HCT116 (cell line): ENCODE results near the gene TET3. TPM values are rescaled to one million over a fixed set of nuclear protein-coding genes. Genes with fewer than 3 reads are reported as not detected.
A peak's percentile ranks its signal among the peaks of the same experiment; 100 is the strongest.

ENCODE experiments used
- ATAC-seq: fragments of 200-7000 bp; cut with Tn5 transposase; 2 replicates; pipeline ENCODE4 v1.9.1; 2020; ENCODE audit warnings: mild to moderate bottlenecking, moderate library complexity
- BruUV-seq: library from RNA; stranded (reverse); fragments of 400-500 nt; replicated peaks from 2 replicates; lab custom pipeline; 2021; lab: Mats Ljungman, UMichigan
- CTCF ChIA-PET: fragments of 300-600 bp; sonication (Branson Sonifier 250); formaldehyde crosslinking; loops from one replicate; lab custom pipeline; 2021; ENCODE audit warnings: antibody characterized with exemption; lab: Charles Lee
- POLR2A ChIA-PET: fragments of 300-600, 350-600 bp; sonication (Branson Sonifier 250); formaldehyde crosslinking; loops from one replicate; lab custom pipeline; 2021; ENCODE audit warnings: antibody characterized with exemption; lab: Charles Lee
- RAD21 ChIA-PET, 2 experiments: fragments of 300-600 bp; sonication (Branson Sonifier 250); formaldehyde crosslinking; loops; one replicate each; lab custom pipeline; 2023; ENCODE audit warnings: low total read pairs in 2 of 2; ENCODE audit not compliant: uncharacterized antibody in 2 of 2, unreplicated experiment in 2 of 2, low non-redundant PET in 1 of 2; lab: Charles Lee
- DNase-seq: peaks from one replicate; pipeline ENCODE4 v3.0.0-alpha.2; 2010; ENCODE audit warnings: low read depth, low spot score
- H2AFZ ChIP-seq: fragments of 200-600 bp; shearing (Covaris generic), sonication (generic); 2 replicates; pipeline ENCODE4 v1.6.1; 2017; ENCODE audit warnings: low read depth, mixed run types, mixed read lengths, antibody characterized with exemption, low read length; ENCODE audit not compliant: poor library complexity, severe bottlenecking
- H3K27ac ChIP-seq: 2 replicates; pipeline ENCODE4 v1.5.1; 2012; ENCODE audit warnings: low read depth, low read length
- H3K27me3 ChIP-seq: fragments of 200-600 bp; sonication (generic); 2 replicates; pipeline ENCODE4 v1.6.1; 2016; ENCODE audit warnings: mixed run types, low read length, mixed read lengths; ENCODE audit not compliant: insufficient read depth
- H3K36me3 ChIP-seq, 2 experiments: fragments of 200-500 bp in 1 of 2; fragments of 200-600 bp in 1 of 2; sonication (Bioruptor generic) in 1 of 2; sonication (generic) in 1 of 2; 2 replicates each; pipeline versions ENCODE4 v1.5.1 to v1.6.1; 2014 to 2016; ENCODE audit warnings: low read length in 2 of 2, inconsistent platforms in 1 of 2, mixed read lengths in 1 of 2, mixed run types in 1 of 2; ENCODE audit not compliant: insufficient read depth in 2 of 2, control insufficient read depth in 1 of 2
- H3K4me1 ChIP-seq, 2 experiments: fragments of 200-600 bp in 1 of 2; sonication (generic) in 1 of 2; 2 replicates each; pipeline versions ENCODE4 v1.5.1 to v1.6.1; 2012 to 2017; ENCODE audit warnings: low read length in 2 of 2, inconsistent platforms in 1 of 2, mild to moderate bottlenecking in 1 of 2, mixed read lengths in 1 of 2, mixed run types in 1 of 2, moderate library complexity in 1 of 2; ENCODE audit not compliant: insufficient read depth in 2 of 2, control insufficient read depth in 1 of 2
- H3K4me2 ChIP-seq: fragments of 200-600 bp; sonication (generic); 2 replicates; pipeline ENCODE4 v1.6.1; 2017; ENCODE audit warnings: mixed run types, low read length, mixed read lengths
- H3K4me3 ChIP-seq, 2 experiments: fragments of 200-600 bp in 1 of 2; sonication (generic) in 1 of 2; replicated peaks in 1 of 2; 2 replicates each; pipeline ENCODE4 v1.5.1; 2011 to 2016; ENCODE audit warnings: low read length in 2 of 2, control low read depth in 1 of 2, low read depth in 1 of 2, mild to moderate bottlenecking in 1 of 2, mixed read lengths in 1 of 2, mixed run types in 1 of 2
- H3K79me2 ChIP-seq: fragments of 200-600 bp; sonication (generic); 2 replicates; pipeline ENCODE4 v1.6.1; 2017; ENCODE audit warnings: mild to moderate bottlenecking, mixed run types, low read length, moderate library complexity, mixed read lengths; ENCODE audit not compliant: insufficient read depth
- H3K9ac ChIP-seq: fragments of 200-600 bp; sonication (generic); 2 replicates; pipeline ENCODE4 v1.6.1; 2016; ENCODE audit warnings: low read length, mixed read lengths
- H3K9me2 ChIP-seq: fragments of 200-600 bp; sonication (generic), shearing (Covaris generic); 2 replicates; pipeline ENCODE4 v1.6.1; 2017; ENCODE audit warnings: mixed run types, mild to moderate bottlenecking, moderate library complexity; ENCODE audit not compliant: insufficient read depth
- H3K9me3 ChIP-seq, 2 experiments: fragments of 200-500 bp in 1 of 2; fragments of 200-600 bp in 1 of 2; sonication (Bioruptor generic) in 1 of 2; sonication (generic) in 1 of 2; 2 replicates each; pipeline ENCODE4 v1.6.1; 2014 to 2017; ENCODE audit warnings: low read length in 2 of 2, mixed read lengths in 2 of 2, inconsistent platforms in 1 of 2, low read depth in 1 of 2, mild to moderate bottlenecking in 1 of 2, mixed run types in 1 of 2, moderate library complexity in 1 of 2; ENCODE audit not compliant: control insufficient read depth in 1 of 2, insufficient read depth in 1 of 2
- H4K20me1 ChIP-seq: fragments of 200-600 bp; sonication (generic), shearing (Covaris generic); 2 replicates; pipeline ENCODE4 v1.6.1; 2017; ENCODE audit warnings: mixed run types, mild to moderate bottlenecking, moderate library complexity; ENCODE audit not compliant: insufficient read depth
- ATF3 ChIP-seq: IDR thresholded peaks from 2 replicates; pipeline ENCODE4 v1.6.1; 2012
- CEBPB ChIP-seq: IDR thresholded peaks from 2 replicates; pipeline ENCODE4 v1.6.1; 2012; ENCODE audit warnings: low read depth
- EGR1 ChIP-seq: IDR thresholded peaks from 2 replicates; pipeline ENCODE4 v1.6.1; 2012; ENCODE audit warnings: low read depth
- FOSL1 ChIP-seq: IDR thresholded peaks from 2 replicates; pipeline ENCODE4 v1.6.1; 2012; ENCODE audit warnings: low read depth
- JUND ChIP-seq: IDR thresholded peaks from 2 replicates; pipeline ENCODE4 v1.6.1; 2012
- MAX ChIP-seq: IDR thresholded peaks from 2 replicates; pipeline ENCODE4 v1.6.1; 2012
- RAD21 ChIP-seq: IDR thresholded peaks from 2 replicates; pipeline ENCODE4 v1.6.1; 2012; ENCODE audit warnings: low read depth, mild to moderate bottlenecking
- REST ChIP-seq: IDR thresholded peaks from 2 replicates; pipeline ENCODE4 v1.6.1; 2012; ENCODE audit warnings: low read depth
- ZBTB33 ChIP-seq: IDR thresholded peaks from 2 replicates; pipeline ENCODE4 v1.6.1; 2011; ENCODE audit warnings: mild to moderate bottlenecking, low read length, moderate library complexity; ENCODE audit not compliant: insufficient replicate concordance; ENCODE audit errors: extremely low read depth
- intact Hi-C: fragments of 100-400 bp; cut with micrococcal nuclease; formaldehyde crosslinking; loops from 2 replicates; pipeline ENCODE4 v1.10.0; 2022
- total RNA-seq: library from RNA; stranded (reverse); gene quantifications from one replicate; pipeline ENCODE4 v1.2.1, GENCODE V29; 2021; ENCODE audit not compliant: unreplicated experiment

The TET3 gene
- total RNA-seq, 1 experiment from 2014 or later, result 15.4 TPM

GRCh38 chr2:74008761-74009395 is 24.2 kb downstream of the TET3 start:
- Histone ChIP-seq H4K20me1 (0 out of 2 replicates have a peak, but pooled peaks cover 11% of the 10 kb centered on the region), H3K4me2 (no peak overlapping the region), H3K9me2 (no peaks in the 10 kb centered on the region), H2AFZ (no peak overlapping the region), H3K79me2 (peaks cover 63% of the 10 kb centered on the region), H3K4me1 (peaks cover 6 to 15% of the 10 kb centered on the region in 2 experiments; a peak in 3 of 4 replicates), H3K4me3 (no peak overlapping the region), H3K27ac (no peak overlapping the region), H3K9me3 (no peaks in the 10 kb centered on the region), H3K36me3 (no peaks in the 10 kb centered on the region), H3K27me3 (no peaks in the 10 kb centered on the region), H3K9ac (no peak overlapping the region)
- DNase-seq (no peak), ATAC-seq (no peak)
- ChIA-PET POLR2A (no interaction called here), RAD21 (no interaction called here), CTCF (no interaction called here)
- intact Hi-C loops, result no loop called here
- TF ChIP-seq EGR1, result 0 out of 2 replicates have a peak, but pooled peaks have one; percentile 13
- TF ChIP-seq CEBPB, result no peak
- no TSS peak for BruUV-seq

GRCh38 chr2:74009577-74009976 is 24.9 kb downstream of the TET3 start:
- POLR2A ChIA-PET, result no interaction called here
- RAD21 ChIA-PET, result no interaction called here
- H3K4me1 ChIP-seq, result peaks cover 6 to 15% of the 10 kb centered on the region in 2 experiments; a peak in 3 of 4 replicates
- BruUV-seq, result no TSS peak
- H4K20me1 ChIP-seq, result 0 out of 2 replicates have a peak, but pooled peaks cover 11% of the 10 kb centered on the region
- no peaks in the 10 kb centered on the region for H3K9me2 ChIP-seq
- no peaks in the 10 kb centered on the region for H3K9me3 ChIP-seq
- H3K79me2 ChIP-seq, result peaks cover 64% of the 10 kb centered on the region
- no peak overlapping the region for H3K4me2 ChIP-seq
- H2AFZ ChIP-seq, result no peak overlapping the region
- intact Hi-C loops, result no loop called here
- no peak for DNase-seq
- no peak overlapping the region for H3K9ac ChIP-seq
- no peak overlapping the region for H3K4me3 ChIP-seq
- H3K27me3 ChIP-seq, result no peaks in the 10 kb centered on the region
- no peak for ATAC-seq
- no peak overlapping the region for H3K27ac ChIP-seq
- no peaks in the 10 kb centered on the region for H3K36me3 ChIP-seq
- TF ChIP-seq ZBTB33 (no peak), REST (no peak), FOSL1 (no peak), JUND (no peak), ATF3 (no peak), MAX (no peak), RAD21 (no peak)
- CTCF ChIA-PET, result no interaction called here
